GM23338 (cell line): Measurements from ENCODE around the gene PNRC2. TPM values are rescaled to one million over a fixed set of nuclear protein-coding genes. Genes with fewer than 3 reads are reported as not detected.

Experiments used
- ATAC-seq: fragments of 200-7000 bp; cut with Tn5 transposase; 3 replicates; pipeline ENCODE4 v1.9.1; 2020
- DNase-seq: peaks from one replicate; pipeline ENCODE4 v3.0.0-alpha.2; 2015; ENCODE audit warnings: low spot score
- H2AFZ ChIP-seq: fragments of 200-600 bp; sonication (generic); 2 replicates; pipeline ENCODE4 v1.8.0; 2016; ENCODE audit warnings: antibody characterized with exemption, mild to moderate bottlenecking, moderate library complexity
- H3F3A ChIP-seq: fragments of 200-600 bp; sonication (generic); replicated peaks from 2 replicates; pipeline ENCODE4 v1.8.0; 2017; ENCODE audit warnings: antibody characterized with exemption, mixed run types, low read depth
- H3K27ac ChIP-seq: fragments of 200-600 bp; sonication (generic); 2 replicates; pipeline ENCODE4 v1.6.1; 2016; ENCODE audit warnings: low read depth
- H3K27me3 ChIP-seq: fragments of 200-600 bp; sonication (generic); 2 replicates; pipeline ENCODE4 v1.8.0; 2016; ENCODE audit warnings: mild to moderate bottlenecking, mixed run types, moderate library complexity; ENCODE audit not compliant: insufficient read depth
- H3K36me3 ChIP-seq: fragments of 200-600 bp; sonication (generic); 2 replicates; pipeline ENCODE4 v1.8.0; 2016; ENCODE audit warnings: mild to moderate bottlenecking; ENCODE audit not compliant: insufficient read depth
- H3K4me1 ChIP-seq: fragments of 200-600 bp; sonication (generic); 2 replicates; pipeline ENCODE4 v1.8.0; 2016; ENCODE audit warnings: mild to moderate bottlenecking, moderate library complexity; ENCODE audit not compliant: insufficient read depth
- H3K4me2 ChIP-seq: fragments of 200-600 bp; sonication (generic); 2 replicates; pipeline ENCODE4 v1.7.1; 2017; ENCODE audit warnings: mixed run types
- H3K4me3 ChIP-seq: fragments of 200-600 bp; sonication (generic); 2 replicates; pipeline ENCODE4 v1.6.1; 2016; ENCODE audit warnings: mixed run types
- H3K79me2 ChIP-seq: fragments of 200-600 bp; sonication (generic); replicated peaks from 2 replicates; pipeline ENCODE4 v1.8.0; 2017; ENCODE audit warnings: mild to moderate bottlenecking; ENCODE audit not compliant: insufficient read depth
- H3K9me2 ChIP-seq: fragments of 200-600 bp; sonication (generic); 2 replicates; pipeline ENCODE4 v1.8.0; 2017; ENCODE audit not compliant: insufficient read depth
- H4K20me1 ChIP-seq: fragments of 200-600 bp; sonication (generic); replicated peaks from 2 replicates; pipeline ENCODE4 v1.8.0; 2017; ENCODE audit warnings: mild to moderate bottlenecking; ENCODE audit not compliant: insufficient read depth
- H3K27ac Mint-ChIP-seq: 2 replicates; pipeline ENCODE4 v1.8.0; 2020; ENCODE audit warnings: inconsistent platforms, mild to moderate bottlenecking, moderate library complexity, mixed read lengths
- H3K27me3 Mint-ChIP-seq: 3 replicates; pipeline ENCODE4 v1.8.0; 2022; ENCODE audit warnings: low read depth, mild to moderate bottlenecking, moderate library complexity, mixed read lengths, inconsistent platforms; ENCODE audit not compliant: insufficient read depth, poor library complexity
- H3K36me3 Mint-ChIP-seq: 3 replicates; pipeline ENCODE4 v1.8.0; 2021; ENCODE audit warnings: low read depth, mild to moderate bottlenecking, inconsistent platforms, moderate library complexity, mixed read lengths
- H3K4me1 Mint-ChIP-seq: 3 replicates; pipeline ENCODE4 v1.8.0; 2020; ENCODE audit warnings: mild to moderate bottlenecking, inconsistent platforms, mixed read lengths
- H3K4me3 Mint-ChIP-seq: 3 replicates; pipeline ENCODE4 v1.8.0; 2021; ENCODE audit warnings: moderate library complexity, mild to moderate bottlenecking, inconsistent platforms, mixed read lengths
- H3K9me3 Mint-ChIP-seq: 3 replicates; pipeline ENCODE4 v1.8.0; 2020; ENCODE audit warnings: moderate library complexity, mild to moderate bottlenecking, inconsistent platforms, mixed read lengths
- CREB1 ChIP-seq: fragments of 250-450 bp; sonication (Bioruptor Pico); IDR thresholded peaks from 2 replicates; pipeline ENCODE4 v1.5.0; 2020; ENCODE audit warnings: low read depth, mild to moderate bottlenecking, moderate library complexity
- EZH2 ChIP-seq: fragments of 200-600 bp; sonication (generic); IDR thresholded peaks from one replicate; pipeline ENCODE4 v1.8.0; 2017; ENCODE audit warnings: antibody characterized with exemption, mild to moderate bottlenecking, low read depth; ENCODE audit not compliant: unreplicated experiment
- EZH2phosphoT487 ChIP-seq: fragments of 200-600 bp; sonication (generic); IDR thresholded peaks from one replicate; pipeline ENCODE4 v1.8.1; 2018; ENCODE audit warnings: antibody characterized with exemption; ENCODE audit not compliant: unreplicated experiment
- JUNB ChIP-seq: IDR thresholded peaks from one replicate; pipeline ENCODE4 v1.6.1; 2016; ENCODE audit warnings: antibody characterized with exemption; ENCODE audit not compliant: unreplicated experiment
- NANOG ChIP-seq: IDR thresholded peaks from 2 replicates; pipeline ENCODE4 v1.6.1; 2016; ENCODE audit warnings: antibody characterized with exemption, borderline replicate concordance
- STAT1 ChIP-seq: IDR thresholded peaks from one replicate; pipeline ENCODE4 v1.6.1; 2016; ENCODE audit warnings: antibody characterized with exemption; ENCODE audit not compliant: unreplicated experiment
- ZNF331 ChIP-seq: fragments of 250-450 bp; sonication (Bioruptor Pico); IDR thresholded peaks from 2 replicates; pipeline ENCODE4 v1.5.0; 2020; ENCODE audit warnings: low read depth, mild to moderate bottlenecking, moderate library complexity
- ZNF462 ChIP-seq: fragments of 250-450 bp; sonication (Bioruptor Pico); IDR thresholded peaks from 2 replicates; pipeline ENCODE4 v1.5.0; 2020; ENCODE audit warnings: mild to moderate bottlenecking, moderate library complexity
- polyA plus RNA-seq: library from polyadenylated mRNA; unstranded; fragments of >200 nt; fragmentation: Nextera tagmentation; extraction: Ambion mirVana; gene quantifications from 2 replicates; pipeline ENCODE4 v1.2.1, GENCODE V29; 2016
- total RNA-seq: library from RNA; depleted of rRNA; stranded (reverse); fragments of >200 nt; shearing (Covaris generic); gene quantifications from 2 replicates; pipeline ENCODE4 v1.2.3, GENCODE V29; 2014
- TF ChIP-seq, protein P1 (sequence below): IDR thresholded peaks from one replicate; pipeline ENCODE4 v1.6.1; 2018; ENCODE audit warnings: antibody characterized with exemption; ENCODE audit not compliant: unreplicated experiment

PNRC2 gene
- total and polyA plus RNA-seq, 2 experiments from 2014 or later: 157 to 237 TPM

GRCh38 chr1:23911921-23912320 lies 47.7 kb upstream of the PNRC2 start:
- Histone ChIP-seq H3K4me3 (no peak overlapping the region), H3K79me2 (no peaks in the 10 kb centered on the region), H3K27me3 (no peaks in the 10 kb centered on the region), H3K4me1 (peaks cover 6% of the 10 kb centered on the region), H3K4me2 (no peak overlapping the region), H3K9me2 (no peaks in the 10 kb centered on the region), H2AFZ (no peak overlapping the region), H3K27ac (no peak overlapping the region), H3F3A (no peaks in the 10 kb centered on the region), H3K36me3 (no peaks in the 10 kb centered on the region), H4K20me1 (no peaks in the 10 kb centered on the region)
- H3K4me1 Mint-ChIP-seq: peaks cover 7% of the 10 kb centered on the region; the same call in 2 of the 3 replicates
- H3K9me3 Mint-ChIP-seq: no peaks in the 10 kb centered on the region
- H3K4me3 Mint-ChIP-seq: no peak overlapping the region
- DNase-seq (no peak), ATAC-seq (no peak)
- no peak for TF ChIP-seq EZH2phosphoT487
- TF ChIP-seq CREB1 (CRISPR knock-in tag): no peak
- TF ChIP-seq EZH2: no peak
- no peak for TF ChIP-seq ZNF462 (CRISPR knock-in tag)
- TF ChIP-seq ZNF331 (CRISPR knock-in tag): no peak
- TF ChIP-seq JUNB: no peak
- TF ChIP-seq, protein P1, sequence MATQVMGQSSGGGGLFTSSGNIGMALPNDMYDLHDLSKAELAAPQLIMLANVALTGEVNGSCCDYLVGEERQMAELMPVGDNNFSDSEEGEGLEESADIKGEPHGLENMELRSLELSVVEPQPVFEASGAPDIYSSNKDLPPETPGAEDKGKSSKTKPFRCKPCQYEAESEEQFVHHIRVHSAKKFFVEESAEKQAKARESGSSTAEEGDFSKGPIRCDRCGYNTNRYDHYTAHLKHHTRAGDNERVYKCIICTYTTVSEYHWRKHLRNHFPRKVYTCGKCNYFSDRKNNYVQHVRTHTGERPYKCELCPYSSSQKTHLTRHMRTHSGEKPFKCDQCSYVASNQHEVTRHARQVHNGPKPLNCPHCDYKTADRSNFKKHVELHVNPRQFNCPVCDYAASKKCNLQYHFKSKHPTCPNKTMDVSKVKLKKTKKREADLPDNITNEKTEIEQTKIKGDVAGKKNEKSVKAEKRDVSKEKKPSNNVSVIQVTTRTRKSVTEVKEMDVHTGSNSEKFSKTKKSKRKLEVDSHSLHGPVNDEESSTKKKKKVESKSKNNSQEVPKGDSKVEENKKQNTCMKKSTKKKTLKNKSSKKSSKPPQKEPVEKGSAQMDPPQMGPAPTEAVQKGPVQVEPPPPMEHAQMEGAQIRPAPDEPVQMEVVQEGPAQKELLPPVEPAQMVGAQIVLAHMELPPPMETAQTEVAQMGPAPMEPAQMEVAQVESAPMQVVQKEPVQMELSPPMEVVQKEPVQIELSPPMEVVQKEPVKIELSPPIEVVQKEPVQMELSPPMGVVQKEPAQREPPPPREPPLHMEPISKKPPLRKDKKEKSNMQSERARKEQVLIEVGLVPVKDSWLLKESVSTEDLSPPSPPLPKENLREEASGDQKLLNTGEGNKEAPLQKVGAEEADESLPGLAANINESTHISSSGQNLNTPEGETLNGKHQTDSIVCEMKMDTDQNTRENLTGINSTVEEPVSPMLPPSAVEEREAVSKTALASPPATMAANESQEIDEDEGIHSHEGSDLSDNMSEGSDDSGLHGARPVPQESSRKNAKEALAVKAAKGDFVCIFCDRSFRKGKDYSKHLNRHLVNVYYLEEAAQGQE: no peak
- no peak for TF ChIP-seq NANOG
- no peak for TF ChIP-seq STAT1
- H3K36me3 Mint-ChIP-seq: no peaks in the 10 kb centered on the region
- H3K27ac Mint-ChIP-seq: no peak overlapping the region
- H3K27me3 Mint-ChIP-seq: peaks cover 2% of the 10 kb centered on the region
